ENCODE results near the gene FGF12.
A peak's percentile ranks its signal among the peaks of the same experiment; 100 is the strongest.

The FGF12 gene

DNA sequence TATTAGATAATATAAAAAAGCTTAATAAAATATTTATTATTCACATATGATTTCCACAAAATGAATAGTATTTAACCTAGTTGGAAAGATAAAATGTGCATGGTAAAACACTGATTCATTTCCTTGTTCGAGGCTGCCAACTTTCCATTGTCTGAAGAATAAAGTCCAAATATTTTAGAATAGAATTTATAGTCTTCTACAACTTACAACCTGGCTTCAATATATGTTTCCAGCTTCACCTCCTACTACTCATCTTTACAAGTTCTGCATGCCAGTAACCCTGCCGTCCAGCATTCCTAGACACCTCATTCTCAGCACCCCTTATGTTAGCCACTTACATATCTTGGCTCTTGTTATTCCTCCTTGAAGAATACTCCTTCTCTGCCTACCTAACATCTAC lies 244.5 kb downstream of the FGF12 start:
- no peak overlapping the region for H3K9ac ChIP-seq
- H3K27ac ChIP-seq = no peak overlapping the region
- TF ChIP-seq, protein P1, sequence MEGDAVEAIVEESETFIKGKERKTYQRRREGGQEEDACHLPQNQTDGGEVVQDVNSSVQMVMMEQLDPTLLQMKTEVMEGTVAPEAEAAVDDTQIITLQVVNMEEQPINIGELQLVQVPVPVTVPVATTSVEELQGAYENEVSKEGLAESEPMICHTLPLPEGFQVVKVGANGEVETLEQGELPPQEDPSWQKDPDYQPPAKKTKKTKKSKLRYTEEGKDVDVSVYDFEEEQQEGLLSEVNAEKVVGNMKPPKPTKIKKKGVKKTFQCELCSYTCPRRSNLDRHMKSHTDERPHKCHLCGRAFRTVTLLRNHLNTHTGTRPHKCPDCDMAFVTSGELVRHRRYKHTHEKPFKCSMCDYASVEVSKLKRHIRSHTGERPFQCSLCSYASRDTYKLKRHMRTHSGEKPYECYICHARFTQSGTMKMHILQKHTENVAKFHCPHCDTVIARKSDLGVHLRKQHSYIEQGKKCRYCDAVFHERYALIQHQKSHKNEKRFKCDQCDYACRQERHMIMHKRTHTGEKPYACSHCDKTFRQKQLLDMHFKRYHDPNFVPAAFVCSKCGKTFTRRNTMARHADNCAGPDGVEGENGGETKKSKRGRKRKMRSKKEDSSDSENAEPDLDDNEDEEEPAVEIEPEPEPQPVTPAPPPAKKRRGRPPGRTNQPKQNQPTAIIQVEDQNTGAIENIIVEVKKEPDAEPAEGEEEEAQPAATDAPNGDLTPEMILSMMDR (IDR thresholded peaks at IDR 0.05) = no peak
- H3K9me3 ChIP-seq (ENCODE audit: control insufficient read depth, low read length) = no peaks in the 10 kb centered on the region
- H3K79me2 ChIP-seq = no peaks in the 10 kb centered on the region
- H3K4me3 ChIP-seq (ENCODE audit: low read depth, low read length) = no peak overlapping the region
- no peak overlapping the region for H2AFZ ChIP-seq
- H3K4me1 ChIP-seq = no peaks in the 10 kb centered on the region
- no peaks in the 10 kb centered on the region for H3K36me3 ChIP-seq (ENCODE audit: control insufficient read depth, insufficient read depth, low read length)
- no peaks in the 10 kb centered on the region for H3K27me3 ChIP-seq (ENCODE audit: control insufficient read depth, insufficient read depth, low read length)
- H3K4me2 ChIP-seq (ENCODE audit: low read length) = no peak overlapping the region

DNA sequence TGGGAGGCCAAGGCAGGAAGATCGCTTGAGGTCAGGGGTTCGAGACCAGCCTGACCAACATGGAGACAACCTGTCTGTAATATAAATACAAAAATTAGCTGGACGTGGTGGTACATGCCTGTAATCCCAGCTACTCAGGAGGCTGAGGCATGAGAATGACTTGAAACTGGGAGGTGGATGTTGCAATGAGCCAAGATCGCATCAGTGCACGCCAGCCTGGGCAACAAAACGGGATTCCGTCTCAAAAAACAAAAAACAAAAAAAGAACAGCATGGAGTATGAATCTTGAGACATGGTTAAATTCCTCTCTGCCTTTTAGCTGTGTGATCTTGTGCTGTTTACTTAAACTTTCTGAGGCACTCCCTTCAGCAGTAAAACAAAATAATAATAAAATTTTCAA lies 244.9 kb downstream of the FGF12 start:
- Histone ChIP-seq H3K4me2 (ENCODE audit: low read length) (no peak overlapping the region), H3K4me3 (ENCODE audit: low read depth, low read length) (no peak overlapping the region)

DNA sequence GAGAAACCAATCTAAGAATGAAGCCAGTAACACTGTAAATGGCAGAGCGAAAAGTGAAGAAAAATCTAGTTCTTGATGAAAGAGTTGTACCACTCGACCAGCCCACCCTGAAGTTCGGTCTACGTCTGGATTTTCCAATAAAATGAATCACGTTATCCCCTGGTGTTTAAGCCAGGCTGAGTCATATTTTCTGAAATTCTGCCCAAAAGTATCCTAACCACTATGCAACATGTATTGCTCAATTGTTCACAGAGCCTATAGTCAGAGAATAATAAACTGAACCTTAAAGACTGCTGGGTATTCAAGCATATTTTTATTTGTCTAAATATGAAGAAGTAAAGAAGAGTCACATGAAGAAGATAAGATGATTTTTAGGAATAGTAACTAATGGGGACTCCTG lies 245.7 kb downstream of the FGF12 start:
- no peaks in the 10 kb centered on the region for H3K4me1 ChIP-seq
- no peak overlapping the region for H3K27ac ChIP-seq
- H3K36me3 ChIP-seq (ENCODE audit: control insufficient read depth, insufficient read depth, low read length) = no peaks in the 10 kb centered on the region
- no peaks in the 10 kb centered on the region for H3K9me3 ChIP-seq (ENCODE audit: control insufficient read depth, low read length)
- H3K9ac ChIP-seq = no peak overlapping the region
- no peaks in the 10 kb centered on the region for H3K27me3 ChIP-seq (ENCODE audit: control insufficient read depth, insufficient read depth, low read length)
- TF ChIP-seq, protein P1 (IDR thresholded peaks at IDR 0.05) = no peak
- H3K79me2 ChIP-seq = no peaks in the 10 kb centered on the region
- no peak overlapping the region for H2AFZ ChIP-seq
- H3K4me2 ChIP-seq (ENCODE audit: low read length) = no peak overlapping the region
- H3K4me3 ChIP-seq (ENCODE audit: low read depth, low read length) = no peak overlapping the region

More for the DNA sequence above, 244.9 kb downstream of the FGF12 start:
- Histone ChIP-seq H3K79me2 (no peaks in the 10 kb centered on the region), H3K9ac (no peak overlapping the region), H3K9me3 (ENCODE audit: control insufficient read depth, low read length) (no peaks in the 10 kb centered on the region), H3K36me3 (ENCODE audit: control insufficient read depth, insufficient read depth, low read length) (no peaks in the 10 kb centered on the region), H3K27ac (no peak overlapping the region), H3K27me3 (ENCODE audit: control insufficient read depth, insufficient read depth, low read length) (no peaks in the 10 kb centered on the region), H2AFZ (no peak overlapping the region), H3K4me1 (no peaks in the 10 kb centered on the region)
- TF ChIP-seq, protein P1 (IDR thresholded peaks at IDR 0.05) = no peak

DNA sequence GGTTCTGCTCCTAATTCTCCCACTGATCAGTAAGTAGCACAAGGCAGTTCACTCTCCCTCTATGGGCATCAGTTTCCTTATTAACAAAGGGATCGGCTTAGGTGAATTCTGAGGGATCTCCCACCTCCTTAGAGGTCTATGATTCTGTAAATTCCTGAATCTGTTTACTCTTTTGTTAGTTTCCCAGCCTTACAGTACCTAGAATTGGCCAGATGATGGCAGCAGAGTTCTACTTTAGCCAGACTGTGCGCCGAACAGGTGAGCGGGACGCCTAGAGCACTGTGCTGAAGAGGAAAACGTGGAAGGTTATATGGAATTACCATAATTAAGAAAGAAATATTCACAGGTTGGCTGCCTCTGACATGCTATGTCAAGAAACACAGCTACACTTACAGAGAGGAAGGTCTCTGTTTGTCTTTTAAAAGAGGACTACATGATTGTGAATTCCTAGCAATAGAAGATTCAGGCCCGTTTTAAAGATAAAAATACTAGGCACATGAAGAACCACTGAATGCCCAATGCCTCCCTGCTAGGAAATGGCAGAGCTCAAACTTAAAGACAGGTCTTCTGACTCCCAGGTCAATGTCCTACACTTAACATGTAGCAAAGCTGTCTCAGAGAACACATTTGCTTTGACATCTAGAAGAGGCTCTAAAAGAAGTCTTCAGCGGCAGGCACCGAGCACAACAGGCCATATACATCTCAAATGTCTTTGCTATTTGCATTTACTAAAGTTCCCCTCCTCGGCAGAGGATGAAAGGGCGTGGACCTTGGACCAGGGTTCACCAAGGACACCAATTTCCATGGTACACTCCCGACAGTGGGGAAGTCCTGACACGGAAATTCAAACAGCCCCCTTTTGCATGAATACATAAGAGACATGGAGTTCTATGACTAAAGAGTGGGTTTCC lies 259.9 kb downstream of the FGF12 start:
- Histone ChIP-seq H3K4me1 (no peaks in the 10 kb centered on the region), H3K79me2 (no peaks in the 10 kb centered on the region), H3K36me3 (ENCODE audit: control insufficient read depth, insufficient read depth, low read length) (no peaks in the 10 kb centered on the region), H3K9ac (no peak overlapping the region), H3K27me3 (ENCODE audit: control insufficient read depth, insufficient read depth, low read length) (no peaks in the 10 kb centered on the region), H3K4me2 (ENCODE audit: low read length) (no peak overlapping the region), H3K9me3 (ENCODE audit: control insufficient read depth, low read length) (no peaks in the 10 kb centered on the region), H3K4me3 (ENCODE audit: low read depth, low read length) (no peak overlapping the region), H2AFZ (no peak overlapping the region), H3K27ac (no peak overlapping the region)
- TF ChIP-seq, protein P1 (IDR thresholded peaks at IDR 0.05) = peak; percentile 92

DNA sequence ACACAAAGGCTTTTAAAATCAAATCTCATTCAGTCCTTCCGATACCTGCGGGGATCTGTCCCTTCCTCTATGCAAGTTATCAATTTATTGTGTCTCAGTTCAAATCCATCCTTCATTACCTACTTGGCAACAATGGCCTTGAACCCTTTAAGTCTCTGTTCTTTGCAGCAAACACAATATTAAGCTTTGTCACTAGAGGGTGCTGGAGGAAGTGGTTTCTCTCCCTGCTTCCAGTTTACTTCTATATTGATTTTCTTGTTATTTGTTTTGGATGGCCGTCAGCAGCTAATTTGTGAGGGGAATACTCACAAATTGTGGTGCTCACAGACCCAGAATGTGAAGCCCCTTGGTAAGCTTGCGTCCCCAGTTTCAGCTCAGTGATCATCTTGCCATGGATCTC lies 278.3 kb downstream of the FGF12 start:
- no peak overlapping the region for H2AFZ ChIP-seq
- H3K4me2 ChIP-seq (ENCODE audit: low read length) = no peak overlapping the region
- no peaks in the 10 kb centered on the region for H3K79me2 ChIP-seq
- no peak overlapping the region for H3K4me3 ChIP-seq (ENCODE audit: low read depth, low read length)
- H3K27me3 ChIP-seq (ENCODE audit: control insufficient read depth, insufficient read depth, low read length) = no peaks in the 10 kb centered on the region
- H3K4me1 ChIP-seq = no peaks in the 10 kb centered on the region
- H3K36me3 ChIP-seq (ENCODE audit: control insufficient read depth, insufficient read depth, low read length) = no peaks in the 10 kb centered on the region
- no peak overlapping the region for H3K27ac ChIP-seq
- no peak overlapping the region for H3K9ac ChIP-seq
- H3K9me3 ChIP-seq (ENCODE audit: control insufficient read depth, low read length) = no peaks in the 10 kb centered on the region
- TF ChIP-seq, protein P1 (IDR thresholded peaks at IDR 0.05) = no peak

All from parathyroid adenoma (tissue), 2 donors.